B cell (primary cell): Measurements from ENCODE around the gene WDR70. TPM values are rescaled to one million over a fixed set of nuclear protein-coding genes. Genes with fewer than 3 reads are reported as not detected.

Experiments used
- ATAC-seq: fragments of 200-7000 bp; cut with Tn5 transposase; one replicate; pipeline ENCODE4 v1.10.0; 2021; ENCODE audit warnings: low read depth, mild to moderate bottlenecking, moderate number of reproducible peaks, moderate library complexity
- CTCF ChIA-PET: fragments of 350-600 bp; sonication (Branson Sonifier 250); formaldehyde crosslinking; loops from one replicate; lab custom pipeline; 2021; ENCODE audit warnings: antibody characterized with exemption, inconsistent platforms; lab: Charles Lee
- POLR2A ChIA-PET: fragments of 350-600 bp; sonication (Branson Sonifier 250); formaldehyde crosslinking; loops from one replicate; lab custom pipeline; 2021; ENCODE audit warnings: antibody characterized with exemption; lab: Charles Lee
- DNase-seq: peaks from one replicate; pipeline ENCODE4 v3.0.0; 2013
- H2AFZ ChIP-seq: 2 replicates; pipeline ENCODE4 v1.6.1; 2012; ENCODE audit warnings: mild to moderate bottlenecking, low read depth, low read length; ENCODE audit not compliant: insufficient read depth, poor library complexity, severe bottlenecking
- H3K27ac ChIP-seq, 2 donors: 1 replicate in 1 of 2; 2 replicates in 1 of 2; pipeline ENCODE4 v1.5.1; 2012 to 2013; ENCODE audit warnings: low read length in 2 of 2, mild to moderate bottlenecking in 2 of 2, moderate library complexity in 1 of 2
- H3K27me3 ChIP-seq, 4 experiments: fragments of 200-600 bp in 1 of 4; sonication (generic) in 1 of 4; replicated peaks in 1 of 4; 1 replicate in 2 of 4; 2 replicates in 2 of 4; pipeline versions ENCODE4 v1.6.1 to v1.7.0; 2013 to 2016; ENCODE audit warnings: low read length in 3 of 4, mild to moderate bottlenecking in 2 of 4, mixed read lengths in 1 of 4, moderate library complexity in 1 of 4; ENCODE audit not compliant: insufficient read depth in 4 of 4, control insufficient read depth in 3 of 4; ENCODE audit errors: control extremely low read depth in 1 of 4
- H3K36me3 ChIP-seq, 2 experiments: replicated peaks in 1 of 2; 1 replicate in 1 of 2; 2 replicates in 1 of 2; pipeline versions ENCODE4 v1.6.1 to v1.7.1; 2013; ENCODE audit warnings: low read length in 1 of 2; ENCODE audit not compliant: insufficient read depth in 2 of 2, control insufficient read depth in 1 of 2; ENCODE audit errors: control extremely low read depth in 1 of 2, extremely low read depth in 1 of 2
- H3K4me1 ChIP-seq, 2 donors: fragments of 200-600 bp in 1 of 2; sonication (generic) in 1 of 2; 1 replicate in 1 of 2; 2 replicates in 1 of 2; pipeline versions ENCODE4 v1.5.1 to v1.6.1; 2013 to 2017; ENCODE audit warnings: low read length in 2 of 2; ENCODE audit not compliant: control insufficient read depth in 2 of 2, insufficient read depth in 2 of 2
- H3K4me2 ChIP-seq: replicated peaks from 2 replicates; pipeline ENCODE3; 2012; ENCODE audit warnings: mild to moderate bottlenecking, low read depth, low read length; ENCODE audit not compliant: poor library complexity, severe bottlenecking
- H3K4me3 ChIP-seq, 5 experiments: fragments of 200-600 bp in 1 of 5; sonication (generic) in 1 of 5; 1 replicate in 3 of 5; 2 replicates in 2 of 5; pipeline versions ENCODE4 v1.5.1 to v1.7.0; 2011 to 2016; ENCODE audit warnings: low read length in 4 of 5, mild to moderate bottlenecking in 4 of 5, low read depth in 2 of 5, control low read depth in 1 of 5, moderate library complexity in 1 of 5; ENCODE audit not compliant: insufficient read depth in 1 of 5; ENCODE audit errors: control extremely low read depth in 1 of 5, extremely low read depth in 1 of 5
- H3K79me2 ChIP-seq: fragments of 200-600 bp; sonication (generic); one replicate; pipeline ENCODE4 v1.6.0; 2016; ENCODE audit warnings: low read length; ENCODE audit not compliant: control insufficient read depth, insufficient read depth
- H3K9ac ChIP-seq: fragments of 200-600 bp; sonication (generic); 2 replicates; pipeline ENCODE4 v1.6.1; 2017; ENCODE audit warnings: mild to moderate bottlenecking, low read length, moderate library complexity
- H3K9me3 ChIP-seq, 3 donors: one replicate each; pipeline versions ENCODE4 v1.6.1 to v1.7.1; 2013; ENCODE audit warnings: low read length in 2 of 3; ENCODE audit not compliant: control insufficient read depth in 2 of 3, insufficient read depth in 1 of 3; ENCODE audit errors: control extremely low read depth in 1 of 3
- H4K20me1 ChIP-seq: 2 replicates; pipeline ENCODE4 v1.6.0; 2012; ENCODE audit warnings: mild to moderate bottlenecking, low read length; ENCODE audit not compliant: insufficient read depth, control insufficient read depth, poor library complexity, severe bottlenecking
- H3K27ac Mint-ChIP-seq: one replicate; pipeline ENCODE4 v1.8.0; 2021; ENCODE audit warnings: mixed read lengths
- H3K27me3 Mint-ChIP-seq: one replicate; pipeline ENCODE4 v1.8.0; 2021; ENCODE audit warnings: mixed read lengths
- H3K4me1 Mint-ChIP-seq: one replicate; pipeline ENCODE4 v1.8.0; 2021; ENCODE audit warnings: mixed read lengths
- H3K4me3 Mint-ChIP-seq: one replicate; pipeline ENCODE4 v1.8.0; 2021; ENCODE audit warnings: mixed read lengths
- H3K9me3 Mint-ChIP-seq: one replicate; pipeline ENCODE4 v1.8.0; 2022; ENCODE audit warnings: mixed read lengths; ENCODE audit not compliant: insufficient read depth
- EZH2 ChIP-seq: IDR thresholded peaks from 2 replicates; pipeline ENCODE4 v1.6.1; 2012; ENCODE audit warnings: borderline replicate concordance, low read depth, mild to moderate bottlenecking, moderate library complexity, low read length; ENCODE audit not compliant: insufficient read depth, poor library complexity, severe bottlenecking
- WGBS: methylation state at CpG from one replicate; pipeline ENCODE4 v1.1.5; 2013; ENCODE audit warnings: missing lambda C conversion rate; ENCODE audit not compliant: insufficient coverage; 5-methylcytosine and 5-hydroxymethylcytosine counted together
- intact Hi-C: fragments of 100-400 bp; cut with micrococcal nuclease; formaldehyde crosslinking; loops from one replicate; pipeline ENCODE4 v1.10.0; 2022
- polyA plus RNA-seq: library from polyadenylated mRNA; depleted of rRNA; stranded (reverse); fragments of >200 nt; gene quantifications from 2 replicates; pipeline ENCODE4 v1.2.3, GENCODE V29; 2012
- total RNA-seq, 2 donors: library from RNA; stranded (reverse); fragments of 120-200 nt in 1 of 2; gene quantifications; 1 replicate in 1 of 2; 2 replicates in 1 of 2; pipeline versions ENCODE4 v1.2.3 to v1.2.4, GENCODE V29; 2013 to 2022
- TF ChIP-seq, protein P1 (sequence below): fragments of 200-600 bp; IDR thresholded peaks from one replicate; pipeline ENCODE4 v1.8.0; 2022; ENCODE audit warnings: antibody characterized with exemption, mild to moderate bottlenecking

WDR70 gene
- total and polyA plus RNA-seq, 2 donors (not counting 1 experiment from before 2014, with no cell fraction given): 12.8 to 46.8 TPM

- no peaks in the 10 kb centered on the region for H3K27me3 Mint-ChIP-seq
- ChIA-PET CTCF (no interaction called here), POLR2A (no interaction called here)
- no peaks in the 10 kb centered on the region for H4K20me1 ChIP-seq
- intact Hi-C loops: no loop called here
- no peaks in the 10 kb centered on the region for H3K79me2 ChIP-seq
- no peak overlapping the region for H3K27ac ChIP-seq
- peaks cover 2 to 5% (median 3%) of the 10 kb centered on the region in 3 donors for H3K9me3 ChIP-seq
- no peaks in the 10 kb centered on the region for H3K4me1 ChIP-seq
- 91% methylated on average over 1 of the region's 4 CpGs for WGBS
- H3K4me1 Mint-ChIP-seq: peaks cover 4% of the 10 kb centered on the region
- H3K36me3 ChIP-seq: no peaks in the 10 kb centered on the region
- H3K27me3 ChIP-seq: no peaks in the 10 kb centered on the region
- no peak overlapping the region for H3K4me2 ChIP-seq
- TF ChIP-seq, protein P1, sequence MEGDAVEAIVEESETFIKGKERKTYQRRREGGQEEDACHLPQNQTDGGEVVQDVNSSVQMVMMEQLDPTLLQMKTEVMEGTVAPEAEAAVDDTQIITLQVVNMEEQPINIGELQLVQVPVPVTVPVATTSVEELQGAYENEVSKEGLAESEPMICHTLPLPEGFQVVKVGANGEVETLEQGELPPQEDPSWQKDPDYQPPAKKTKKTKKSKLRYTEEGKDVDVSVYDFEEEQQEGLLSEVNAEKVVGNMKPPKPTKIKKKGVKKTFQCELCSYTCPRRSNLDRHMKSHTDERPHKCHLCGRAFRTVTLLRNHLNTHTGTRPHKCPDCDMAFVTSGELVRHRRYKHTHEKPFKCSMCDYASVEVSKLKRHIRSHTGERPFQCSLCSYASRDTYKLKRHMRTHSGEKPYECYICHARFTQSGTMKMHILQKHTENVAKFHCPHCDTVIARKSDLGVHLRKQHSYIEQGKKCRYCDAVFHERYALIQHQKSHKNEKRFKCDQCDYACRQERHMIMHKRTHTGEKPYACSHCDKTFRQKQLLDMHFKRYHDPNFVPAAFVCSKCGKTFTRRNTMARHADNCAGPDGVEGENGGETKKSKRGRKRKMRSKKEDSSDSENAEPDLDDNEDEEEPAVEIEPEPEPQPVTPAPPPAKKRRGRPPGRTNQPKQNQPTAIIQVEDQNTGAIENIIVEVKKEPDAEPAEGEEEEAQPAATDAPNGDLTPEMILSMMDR: no peak
- TF ChIP-seq EZH2: no peak
- H3K9me3 Mint-ChIP-seq: no peaks in the 10 kb centered on the region
- H3K4me3 ChIP-seq: no peak overlapping the region
- H3K27ac Mint-ChIP-seq: no peak overlapping the region
- H3K4me3 Mint-ChIP-seq: no peak overlapping the region
- ATAC-seq: no peak
- DNase-seq: no peak
- no peak overlapping the region for H2AFZ ChIP-seq
- H3K9ac ChIP-seq: no peak overlapping the region
These were observed 277.9 kb downstream of the WDR70 start for GRCh38 chr5:37657046-37657445.

DNA sequence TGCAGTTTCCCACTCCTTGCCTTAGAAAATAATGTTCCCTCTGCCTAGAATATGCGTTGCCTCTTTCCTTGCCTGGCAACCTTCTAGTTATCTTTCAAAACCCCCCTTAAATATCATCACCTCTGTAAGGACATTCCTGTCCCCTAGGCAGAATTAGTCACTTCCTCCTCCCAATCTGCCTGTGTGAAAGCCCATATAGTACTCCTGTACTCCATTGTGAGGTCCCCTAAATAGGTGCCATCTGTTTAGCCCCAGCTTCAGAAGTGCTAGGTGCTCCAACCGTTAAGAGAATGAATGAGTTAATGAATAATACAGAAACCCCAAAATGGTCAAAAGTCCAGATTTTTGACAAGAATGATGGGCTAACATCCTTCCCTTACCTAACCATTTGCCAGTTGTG lies 279.3 kb downstream of the WDR70 start:
- H3K9ac ChIP-seq: no peak overlapping the region
- no peaks in the 10 kb centered on the region for H3K27me3 ChIP-seq
- ChIA-PET CTCF (no interaction called here), POLR2A (no interaction called here)
- no peak overlapping the region for H3K27ac ChIP-seq
- ATAC-seq (no peak), DNase-seq (no peak)
- peaks cover 2 to 5% (median 3%) of the 10 kb centered on the region in 3 donors for H3K9me3 ChIP-seq
- Mint-ChIP-seq H3K4me1 (peaks cover 4% of the 10 kb centered on the region), H3K27me3 (no peaks in the 10 kb centered on the region), H3K27ac (no peak overlapping the region), H3K9me3 (no peaks in the 10 kb centered on the region), H3K4me3 (no peak overlapping the region)
- H2AFZ ChIP-seq: no peak overlapping the region
- no peak overlapping the region for H3K4me3 ChIP-seq
- no peaks in the 10 kb centered on the region for H4K20me1 ChIP-seq
- H3K4me2 ChIP-seq: no peak overlapping the region
- 92% methylated on average over 1 of the region's 2 CpGs for WGBS
- H3K4me1 ChIP-seq: no peaks in the 10 kb centered on the region
- TF ChIP-seq, protein P1: no peak
- no peak for TF ChIP-seq EZH2
- intact Hi-C loops: no loop called here
- no peaks in the 10 kb centered on the region for H3K79me2 ChIP-seq
- no peaks in the 10 kb centered on the region for H3K36me3 ChIP-seq
